Measurements from ENCODE around the gene TNFRSF1B. TPM values are rescaled to one million over a fixed set of nuclear protein-coding genes. Genes with fewer than 3 reads are reported as not detected.
A peak's percentile ranks its signal among the peaks of the same experiment; 100 is the strongest.

The TNFRSF1B gene
- total RNA-seq, 1 donor = 7.3 TPM

DNA sequence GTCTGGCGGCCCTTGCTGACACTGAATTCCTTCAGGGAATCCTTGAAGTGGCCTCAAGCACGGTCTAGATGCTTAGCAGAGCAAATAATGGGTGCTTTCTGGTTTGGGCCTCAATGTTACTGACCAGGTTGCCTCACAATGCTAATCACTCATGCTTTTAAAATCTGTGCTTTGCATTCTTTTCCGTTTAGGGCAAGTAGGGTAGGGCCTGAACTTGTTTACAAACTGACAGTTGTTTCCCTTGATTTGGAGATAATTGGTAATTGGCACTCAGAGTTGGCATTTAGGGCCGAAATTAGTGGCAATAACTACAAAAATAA is 64.4 kb downstream of the TNFRSF1B start:
- peak; percentile 25 for DNase-seq (ENCODE audit: low read depth)
- H3K4me3 ChIP-seq (ENCODE audit: low read depth, low read length) = peak overlapping the region; percentile 95
- TF ChIP-seq, protein P1, sequence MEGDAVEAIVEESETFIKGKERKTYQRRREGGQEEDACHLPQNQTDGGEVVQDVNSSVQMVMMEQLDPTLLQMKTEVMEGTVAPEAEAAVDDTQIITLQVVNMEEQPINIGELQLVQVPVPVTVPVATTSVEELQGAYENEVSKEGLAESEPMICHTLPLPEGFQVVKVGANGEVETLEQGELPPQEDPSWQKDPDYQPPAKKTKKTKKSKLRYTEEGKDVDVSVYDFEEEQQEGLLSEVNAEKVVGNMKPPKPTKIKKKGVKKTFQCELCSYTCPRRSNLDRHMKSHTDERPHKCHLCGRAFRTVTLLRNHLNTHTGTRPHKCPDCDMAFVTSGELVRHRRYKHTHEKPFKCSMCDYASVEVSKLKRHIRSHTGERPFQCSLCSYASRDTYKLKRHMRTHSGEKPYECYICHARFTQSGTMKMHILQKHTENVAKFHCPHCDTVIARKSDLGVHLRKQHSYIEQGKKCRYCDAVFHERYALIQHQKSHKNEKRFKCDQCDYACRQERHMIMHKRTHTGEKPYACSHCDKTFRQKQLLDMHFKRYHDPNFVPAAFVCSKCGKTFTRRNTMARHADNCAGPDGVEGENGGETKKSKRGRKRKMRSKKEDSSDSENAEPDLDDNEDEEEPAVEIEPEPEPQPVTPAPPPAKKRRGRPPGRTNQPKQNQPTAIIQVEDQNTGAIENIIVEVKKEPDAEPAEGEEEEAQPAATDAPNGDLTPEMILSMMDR (IDR thresholded peaks at IDR 0.05; ENCODE audit: insufficient read depth, low read length) = no peak

DNA sequence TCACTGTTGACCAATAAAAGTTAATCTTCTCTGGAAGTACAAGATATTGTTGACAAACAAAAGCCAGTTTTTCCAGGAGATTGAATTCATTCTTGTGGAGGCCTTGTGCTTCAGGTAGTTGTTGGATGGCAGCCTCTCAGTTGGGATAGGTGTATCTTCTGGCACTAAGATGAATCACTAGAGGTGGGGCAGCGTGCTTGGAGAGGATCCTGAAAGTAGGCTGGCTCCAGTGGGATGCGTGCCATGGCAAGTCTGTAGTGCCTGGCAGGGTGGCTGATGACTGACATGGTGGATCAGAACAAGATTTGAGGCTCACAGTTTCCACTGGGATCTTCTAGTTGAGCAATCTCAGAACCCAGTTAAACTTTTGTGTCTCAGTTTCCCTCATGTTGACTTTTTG is 65.4 kb downstream of the TNFRSF1B start:
- TF ChIP-seq, protein P1 (IDR thresholded peaks at IDR 0.05; ENCODE audit: insufficient read depth, low read length) = no peak
- H3K4me3 ChIP-seq (ENCODE audit: low read depth, low read length) = no peak overlapping the region
- no peak for DNase-seq (ENCODE audit: low read depth)

DNA sequence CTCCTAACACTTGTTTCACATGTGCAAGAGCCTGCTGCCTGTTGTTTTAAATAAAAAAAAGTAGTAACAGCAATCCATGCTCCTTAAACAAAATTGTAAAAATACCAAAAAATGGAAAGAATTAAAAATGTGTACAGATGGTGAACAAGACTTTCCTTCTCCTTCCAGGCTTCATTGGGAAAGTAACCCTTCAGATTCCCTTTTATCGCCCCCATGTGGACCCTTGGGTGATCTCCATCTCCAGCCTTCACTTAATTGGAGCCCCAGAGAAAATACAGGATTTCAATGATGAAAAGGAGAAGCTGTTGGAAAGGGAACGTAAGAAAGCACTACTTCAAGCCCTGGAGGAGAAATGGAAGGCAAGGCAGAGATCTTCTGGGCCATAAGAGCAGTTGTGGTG is 77.3 kb downstream of the TNFRSF1B start:
- H3K4me3 ChIP-seq (ENCODE audit: low read depth, low read length) = no peak overlapping the region
- no peak for DNase-seq (ENCODE audit: low read depth)
- TF ChIP-seq, protein P1 (IDR thresholded peaks at IDR 0.05; ENCODE audit: insufficient read depth, low read length) = peak; percentile 31

DNA sequence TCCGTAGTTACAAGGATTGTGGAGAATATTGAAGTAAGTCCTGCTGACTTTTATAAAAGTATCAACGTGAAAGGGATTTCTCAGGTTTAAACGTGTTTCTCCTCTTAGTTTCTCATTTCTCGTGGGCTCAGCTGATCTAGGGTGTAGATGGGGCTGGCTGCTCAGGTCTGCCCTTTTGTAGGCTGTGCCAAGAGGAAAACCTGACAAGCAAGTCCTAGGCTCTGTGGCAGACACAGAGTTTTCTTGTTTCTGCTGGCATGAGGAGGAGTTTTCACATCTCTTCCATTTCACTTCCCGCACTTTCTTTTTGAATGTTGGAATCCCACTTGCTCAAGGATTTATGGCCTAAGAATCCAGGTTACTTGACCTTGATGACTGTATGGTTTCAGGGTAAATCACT is 77.8 kb downstream of the TNFRSF1B start:
- TF ChIP-seq, protein P1 (IDR thresholded peaks at IDR 0.05; ENCODE audit: insufficient read depth, low read length) = no peak
- DNase-seq (ENCODE audit: low read depth) = no peak
- no peak overlapping the region for H3K4me3 ChIP-seq (ENCODE audit: low read depth, low read length)

DNA sequence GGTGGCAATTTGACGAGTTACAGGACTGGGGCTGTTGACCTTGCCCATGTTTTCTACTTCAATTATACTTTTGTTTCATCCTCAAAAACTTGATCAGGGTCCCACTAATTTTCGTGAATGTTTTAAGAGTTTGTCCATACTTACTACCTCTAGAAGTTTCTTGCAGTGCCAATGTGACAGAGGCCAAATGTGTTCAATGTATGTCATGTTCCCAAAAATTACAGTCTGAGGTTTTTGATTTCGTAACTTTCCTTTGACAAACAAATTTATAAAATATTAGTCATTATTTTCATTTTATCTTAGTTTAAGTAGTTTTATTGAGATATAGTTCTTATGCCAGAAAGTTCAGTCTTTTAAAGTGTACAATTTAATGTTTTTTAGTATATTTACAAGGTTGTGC is 78.3 kb downstream of the TNFRSF1B start:
- peak; percentile 57 for DNase-seq (ENCODE audit: low read depth)
- TF ChIP-seq, protein P1 (IDR thresholded peaks at IDR 0.05; ENCODE audit: insufficient read depth, low read length) = no peak
- no peak overlapping the region for H3K4me3 ChIP-seq (ENCODE audit: low read depth, low read length)

DNA sequence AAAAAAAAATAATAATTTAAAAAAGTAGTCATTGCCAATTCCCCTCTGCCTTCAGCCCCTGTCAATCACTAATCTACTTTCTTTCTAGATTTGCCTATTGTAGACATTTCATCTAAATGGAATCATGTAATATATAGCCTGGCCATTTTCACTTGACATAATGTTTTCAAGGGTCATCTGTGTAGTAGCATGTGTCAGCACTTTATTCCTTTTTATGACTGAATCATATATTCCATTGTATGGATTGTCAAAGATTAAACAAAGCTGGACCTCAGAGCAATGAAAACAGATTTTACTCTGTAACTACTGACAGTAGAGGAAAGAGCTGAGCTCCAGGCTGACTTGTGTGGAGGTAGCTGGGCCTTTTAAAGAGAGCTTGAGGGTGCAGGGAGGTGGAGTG is 78.9 kb downstream of the TNFRSF1B start:
- no peak for DNase-seq (ENCODE audit: low read depth)
- H3K4me3 ChIP-seq (ENCODE audit: low read depth, low read length) = no peak overlapping the region
- TF ChIP-seq, protein P1 (IDR thresholded peaks at IDR 0.05; ENCODE audit: insufficient read depth, low read length) = no peak

DNA sequence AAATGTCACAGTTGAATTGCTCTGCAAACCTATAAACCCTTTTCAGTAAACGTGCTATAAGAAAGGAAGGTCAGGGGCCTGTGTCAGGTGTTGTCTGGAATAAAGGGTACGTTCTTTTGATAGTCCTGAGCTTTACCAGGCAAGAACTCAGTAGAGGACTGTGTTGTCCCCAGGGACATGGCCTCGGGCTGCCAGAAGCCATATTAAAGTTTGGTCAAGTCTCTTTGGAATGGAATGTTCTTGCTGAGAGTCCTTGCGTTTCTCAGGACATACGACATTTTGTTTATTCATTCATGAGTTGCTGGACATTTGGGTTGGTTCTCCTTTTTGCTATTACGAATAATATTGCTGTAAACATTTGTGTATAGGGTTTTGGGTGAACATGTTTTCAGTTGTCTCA is 79.8 kb downstream of the TNFRSF1B start:
- TF ChIP-seq, protein P1 (IDR thresholded peaks at IDR 0.05; ENCODE audit: insufficient read depth, low read length) = no peak
- no peak overlapping the region for H3K4me3 ChIP-seq (ENCODE audit: low read depth, low read length)
- no peak for DNase-seq (ENCODE audit: low read depth)

Data from fibroblast of the aortic adventitia (primary cell).